Measurements from ENCODE around the gene UQCR10.

UQCR10 gene

GRCh38 chr22:29765905-29766631, 1.1 kb upstream of the UQCR10 start:
- no peak for DNase-seq

GRCh38 chr22:29766632-29767170, 468 bp upstream of the UQCR10 start, which contains the start of gene ZMAT5:
ZMAT5 (minus strand) TSS chr22:29767007; CDS start chr22:29748544, 18,463 bp downstream.
- DNase-seq = peak; percentile 96

GRCh38 chr22:29768052-29768693, 1.0 kb downstream of the UQCR10 start:
- DNase-seq = no peak

GRCh38 chr22:29769723-29770321, 2.7 kb downstream of the UQCR10 start:
- no peak for DNase-seq

GRCh38 chr22:29772170-29772641, 5.0 kb downstream of the UQCR10 start:
- peak; percentile 61 for DNase-seq

GRCh38 chr22:29773233-29773632, 6.1 kb downstream of the UQCR10 start:
- DNase-seq = no peak

GRCh38 chr22:29780220-29780619, 13.1 kb downstream of the UQCR10 start:
- no peak for DNase-seq

GRCh38 chr22:29780748-29781676, 13.8 kb downstream of the UQCR10 start:
- DNase-seq = peak; percentile 38

GRCh38 chr22:29782061-29782845, 15.1 kb downstream of the UQCR10 start:
- no peak for DNase-seq

- peak; percentile 74 for DNase-seq
Observed at GRCh38 chr22:29784451-29785361, 17.5 kb downstream of the UQCR10 start.

GRCh38 chr22:29786031-29786430, 18.9 kb downstream of the UQCR10 start:
- DNase-seq = no peak

- no peak for DNase-seq
Observed at GRCh38 chr22:29787371-29787980, 20.3 kb downstream of the UQCR10 start.

- no peak for DNase-seq
Observed at GRCh38 chr22:29788339-29789279, 21.4 kb downstream of the UQCR10 start.

- DNase-seq = no peak
Observed at GRCh38 chr22:29790061-29790460, 22.9 kb downstream of the UQCR10 start.

- DNase-seq = no peak
Observed at GRCh38 chr22:29793396-29793795, 26.2 kb downstream of the UQCR10 start.

- no peak for DNase-seq
Observed at GRCh38 chr22:29795663-29796062, 28.5 kb downstream of the UQCR10 start.

- no peak for DNase-seq
Observed at GRCh38 chr22:29797351-29797750, 30.2 kb downstream of the UQCR10 start.

- DNase-seq = no peak
Observed at GRCh38 chr22:29798318-29798717, 31.1 kb downstream of the UQCR10 start.

GRCh38 chr22:29798801-29799200, 31.6 kb downstream of the UQCR10 start:
- DNase-seq = no peak
